HepG2 (cell line): Measurements from ENCODE around the gene CPE. TPM values are rescaled to one million over a fixed set of nuclear protein-coding genes. Genes with fewer than 3 reads are reported as not detected.

Experiments used
- SP5 ChIP-seq: IDR thresholded peaks from 2 replicates; pipeline ENCODE4 v1.6.1; 2016; ENCODE audit warnings: low read depth, borderline replicate concordance
- ZNF678 ChIP-seq: sonication (generic); formaldehyde crosslinking; IDR thresholded peaks from 2 replicates; pipeline ENCODE4 v1.4.0; 2020; ENCODE audit warnings: mild to moderate bottlenecking, missing genetic modification reagents
- polyA plus RNA-seq, 8 experiments: library from polyadenylated mRNA; depleted of rRNA in 3 of 8; stranded (reverse) in 7 of 8; unstranded in 1 of 8; fragments of >200 nt; fragmentation: Illumina TruSeq in 4 of 8; extraction: Trizol in 4 of 8; gene quantifications; 2 replicates each; pipeline versions ENCODE4 v1.2.1 to v1.2.3, GENCODE V29; 2011 to 2016; ENCODE audit warnings: low read depth in 4 of 8, missing spikeins in 1 of 8, mixed read lengths in 1 of 8; ENCODE audit not compliant: insufficient read depth in 1 of 8
- total RNA-seq, 5 experiments: library from RNA; depleted of rRNA; stranded (reverse); fragments of >200 nt; fragmentation: Illumina TruSeq; extraction: Trizol; gene quantifications; 2 replicates each; pipeline ENCODE4 v1.2.3, GENCODE V29; 2016; ENCODE audit warnings: low read depth in 1 of 5
- TF ChIP-seq, protein P1 (sequence below): sonication (generic); formaldehyde crosslinking; IDR thresholded peaks from 2 replicates; pipeline ENCODE4 v1.5.1; 2020; ENCODE audit warnings: mild to moderate bottlenecking, moderate library complexity, missing genetic modification reagents
- TF ChIP-seq, protein P2 (sequence below), 2 experiments: sonication (generic) in 1 of 2; formaldehyde crosslinking in 1 of 2; IDR thresholded peaks; 2 replicates each; pipeline versions ENCODE4 v1.4.0 to v1.6.1; 2018 to 2020; ENCODE audit warnings: missing genetic modification reagents in 2 of 2, borderline replicate concordance in 1 of 2, low read depth in 1 of 2, mild to moderate bottlenecking in 1 of 2, missing biosample characterization in 1 of 2
- TF ChIP-seq, protein P3 (sequence below): sonication (generic); formaldehyde crosslinking; IDR thresholded peaks from 2 replicates; pipeline ENCODE4 v1.9.0; 2021; ENCODE audit warnings: missing genetic modification reagents, mild to moderate bottlenecking, borderline replicate concordance

The CPE gene
- total and polyA plus RNA-seq, 2 of the 13 experiments (the other 11 are each of a cell fraction or from before 2014, with no cell fraction given): 268 to 852 TPM

DNA sequence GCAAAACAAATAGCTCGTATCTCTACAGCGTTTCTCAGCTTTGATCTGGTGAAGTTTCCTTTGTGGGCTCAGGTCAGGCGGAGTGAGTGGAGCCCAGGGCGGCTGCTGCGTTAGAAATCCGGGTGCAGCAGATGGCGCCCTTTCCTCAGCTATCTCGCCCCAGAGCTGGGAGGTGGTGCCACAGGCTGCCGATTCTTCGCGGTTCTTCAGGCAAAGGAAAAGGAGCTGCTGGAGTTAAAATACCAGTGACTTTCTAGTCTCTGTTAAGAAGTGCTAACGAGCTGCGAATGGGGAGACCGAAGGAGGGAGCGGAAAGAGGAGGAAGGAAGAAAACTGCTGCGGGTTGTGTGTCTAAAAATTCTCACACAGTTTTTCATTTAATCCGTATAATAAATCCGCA lies 114.6 kb downstream of the CPE start (continued):
- TF ChIP-seq SP5 (CRISPR knock-in tag) (no peak), ZNF678 (CRISPR knock-in tag) (no peak)
- TF ChIP-seq, protein P1, sequence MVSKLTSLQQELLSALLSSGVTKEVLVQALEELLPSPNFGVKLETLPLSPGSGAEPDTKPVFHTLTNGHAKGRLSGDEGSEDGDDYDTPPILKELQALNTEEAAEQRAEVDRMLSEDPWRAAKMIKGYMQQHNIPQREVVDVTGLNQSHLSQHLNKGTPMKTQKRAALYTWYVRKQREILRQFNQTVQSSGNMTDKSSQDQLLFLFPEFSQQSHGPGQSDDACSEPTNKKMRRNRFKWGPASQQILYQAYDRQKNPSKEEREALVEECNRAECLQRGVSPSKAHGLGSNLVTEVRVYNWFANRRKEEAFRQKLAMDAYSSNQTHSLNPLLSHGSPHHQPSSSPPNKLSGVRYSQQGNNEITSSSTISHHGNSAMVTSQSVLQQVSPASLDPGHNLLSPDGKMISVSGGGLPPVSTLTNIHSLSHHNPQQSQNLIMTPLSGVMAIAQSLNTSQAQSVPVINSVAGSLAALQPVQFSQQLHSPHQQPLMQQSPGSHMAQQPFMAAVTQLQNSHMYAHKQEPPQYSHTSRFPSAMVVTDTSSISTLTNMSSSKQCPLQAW (CRISPR knock-in tag): no peak
- TF ChIP-seq, protein P2, sequence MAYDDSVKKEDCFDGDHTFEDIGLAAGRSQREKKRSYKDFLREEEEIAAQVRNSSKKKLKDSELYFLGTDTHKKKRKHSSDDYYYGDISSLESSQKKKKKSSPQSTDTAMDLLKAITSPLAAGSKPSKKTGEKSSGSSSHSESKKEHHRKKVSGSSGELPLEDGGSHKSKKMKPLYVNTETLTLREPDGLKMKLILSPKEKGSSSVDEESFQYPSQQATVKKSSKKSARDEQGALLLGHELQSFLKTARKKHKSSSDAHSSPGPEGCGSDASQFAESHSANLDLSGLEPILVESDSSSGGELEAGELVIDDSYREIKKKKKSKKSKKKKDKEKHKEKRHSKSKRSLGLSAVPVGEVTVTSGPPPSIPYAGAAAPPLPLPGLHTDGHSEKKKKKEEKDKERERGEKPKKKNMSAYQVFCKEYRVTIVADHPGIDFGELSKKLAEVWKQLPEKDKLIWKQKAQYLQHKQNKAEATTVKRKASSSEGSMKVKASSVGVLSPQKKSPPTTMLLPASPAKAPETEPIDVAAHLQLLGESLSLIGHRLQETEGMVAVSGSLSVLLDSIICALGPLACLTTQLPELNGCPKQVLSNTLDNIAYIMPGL (CRISPR knock-in tag; IDR thresholded peaks at IDR 0.05; ENCODE audit: borderline replicate concordance in 1 of 2, low read depth in 1 of 2): no peak
- TF ChIP-seq, protein P3, sequence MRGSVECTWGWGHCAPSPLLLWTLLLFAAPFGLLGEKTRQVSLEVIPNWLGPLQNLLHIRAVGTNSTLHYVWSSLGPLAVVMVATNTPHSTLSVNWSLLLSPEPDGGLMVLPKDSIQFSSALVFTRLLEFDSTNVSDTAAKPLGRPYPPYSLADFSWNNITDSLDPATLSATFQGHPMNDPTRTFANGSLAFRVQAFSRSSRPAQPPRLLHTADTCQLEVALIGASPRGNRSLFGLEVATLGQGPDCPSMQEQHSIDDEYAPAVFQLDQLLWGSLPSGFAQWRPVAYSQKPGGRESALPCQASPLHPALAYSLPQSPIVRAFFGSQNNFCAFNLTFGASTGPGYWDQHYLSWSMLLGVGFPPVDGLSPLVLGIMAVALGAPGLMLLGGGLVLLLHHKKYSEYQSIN (CRISPR knock-in tag): no peak
